Upper lobe of left lung (tissue), 4 donors: ENCODE data around the gene NT5DC4.
A peak's percentile ranks its signal among the peaks of the same experiment; 100 is the strongest.

ENCODE experiments used
- EP300 ChIP-seq, 4 donors: sonication (generic); formaldehyde crosslinking; IDR thresholded peaks; one replicate each; pipeline ENCODE4 v1.5.1; 2017; ENCODE audit warnings: antibody characterized with exemption in 4 of 4, control low read depth in 2 of 4
- POLR2A ChIP-seq, 4 donors: fragments of 450-650 bp; IDR thresholded peaks; one replicate each; pipeline ENCODE4 v1.5.1; 2016 to 2017; ENCODE audit warnings: antibody characterized with exemption in 4 of 4, mild to moderate bottlenecking in 2 of 4
- POLR2AphosphoS5 ChIP-seq, 2 donors: sonication (generic); formaldehyde crosslinking; IDR thresholded peaks; one replicate each; pipeline ENCODE4 v1.5.1; 2017; ENCODE audit warnings: antibody characterized with exemption in 2 of 2
- TF ChIP-seq, protein P1 (sequence below), 6 experiments: fragments of 450-650 bp in 4 of 6; fragments of 200-600 bp in 2 of 6; sonication (generic) in 2 of 6; IDR thresholded peaks; one replicate each; pipeline ENCODE4 v1.5.1; 2016 to 2019; ENCODE audit warnings: antibody characterized with exemption in 6 of 6

DNA sequence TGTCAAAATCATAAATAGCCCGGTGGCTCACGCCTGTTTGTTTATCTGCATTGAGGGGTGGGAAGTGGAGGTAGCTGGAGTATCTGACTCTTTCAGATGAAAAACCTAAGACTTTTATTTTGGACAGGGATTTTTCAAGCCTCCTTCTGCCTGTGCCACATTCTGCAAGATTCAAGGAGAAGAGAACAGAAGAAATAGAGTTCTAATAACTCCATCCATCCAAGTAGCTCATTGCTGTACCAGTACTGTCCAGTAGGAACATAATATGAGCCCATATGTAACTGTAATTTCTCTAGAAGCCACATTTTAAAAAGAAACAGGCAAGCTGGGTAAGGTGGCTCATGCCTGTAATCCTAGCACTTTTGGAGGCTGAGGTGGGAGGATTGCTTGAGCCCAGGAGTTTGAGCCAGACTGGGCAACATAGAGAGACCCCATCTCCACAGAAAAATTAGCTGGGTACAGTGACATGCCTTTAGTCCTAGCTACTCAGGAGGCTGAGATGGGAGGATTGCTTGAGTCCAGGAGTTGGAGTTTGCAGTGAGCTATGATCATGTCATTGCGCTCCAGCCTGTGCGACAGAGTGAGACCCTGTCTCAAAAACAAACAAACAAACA lies 35.4 kb upstream of the NT5DC4 start:
- no peak for TF ChIP-seq POLR2A (IDR thresholded peaks at IDR 0.05)
- TF ChIP-seq, protein P1, sequence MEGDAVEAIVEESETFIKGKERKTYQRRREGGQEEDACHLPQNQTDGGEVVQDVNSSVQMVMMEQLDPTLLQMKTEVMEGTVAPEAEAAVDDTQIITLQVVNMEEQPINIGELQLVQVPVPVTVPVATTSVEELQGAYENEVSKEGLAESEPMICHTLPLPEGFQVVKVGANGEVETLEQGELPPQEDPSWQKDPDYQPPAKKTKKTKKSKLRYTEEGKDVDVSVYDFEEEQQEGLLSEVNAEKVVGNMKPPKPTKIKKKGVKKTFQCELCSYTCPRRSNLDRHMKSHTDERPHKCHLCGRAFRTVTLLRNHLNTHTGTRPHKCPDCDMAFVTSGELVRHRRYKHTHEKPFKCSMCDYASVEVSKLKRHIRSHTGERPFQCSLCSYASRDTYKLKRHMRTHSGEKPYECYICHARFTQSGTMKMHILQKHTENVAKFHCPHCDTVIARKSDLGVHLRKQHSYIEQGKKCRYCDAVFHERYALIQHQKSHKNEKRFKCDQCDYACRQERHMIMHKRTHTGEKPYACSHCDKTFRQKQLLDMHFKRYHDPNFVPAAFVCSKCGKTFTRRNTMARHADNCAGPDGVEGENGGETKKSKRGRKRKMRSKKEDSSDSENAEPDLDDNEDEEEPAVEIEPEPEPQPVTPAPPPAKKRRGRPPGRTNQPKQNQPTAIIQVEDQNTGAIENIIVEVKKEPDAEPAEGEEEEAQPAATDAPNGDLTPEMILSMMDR (IDR thresholded peaks at IDR 0.05): peak in 2 of 6 experiments; percentile 19 to 24
- TF ChIP-seq EP300 (IDR thresholded peaks at IDR 0.05): no peak
- TF ChIP-seq POLR2AphosphoS5 (IDR thresholded peaks at IDR 0.05): no peak
